Stimulated activated CD8-positive, alpha-beta memory T cell treated with anti-CD3 and anti-CD28 coated beads, Interleukin-7, amount 100 ng/mL, for 24 hours (primary cell): ENCODE data around the gene GRB2.
"Not testable (repeated sequence)": the region's sequence is repeated elsewhere in the genome, so short reads cannot be mapped to it uniquely, and the experiment has no call there.

Source experiments
- DNase-seq: peaks from one replicate; pipeline ENCODE4 v3.0.0-alpha.2; 2020; ENCODE audit warnings: low read depth

Gene GRB2

DNA sequence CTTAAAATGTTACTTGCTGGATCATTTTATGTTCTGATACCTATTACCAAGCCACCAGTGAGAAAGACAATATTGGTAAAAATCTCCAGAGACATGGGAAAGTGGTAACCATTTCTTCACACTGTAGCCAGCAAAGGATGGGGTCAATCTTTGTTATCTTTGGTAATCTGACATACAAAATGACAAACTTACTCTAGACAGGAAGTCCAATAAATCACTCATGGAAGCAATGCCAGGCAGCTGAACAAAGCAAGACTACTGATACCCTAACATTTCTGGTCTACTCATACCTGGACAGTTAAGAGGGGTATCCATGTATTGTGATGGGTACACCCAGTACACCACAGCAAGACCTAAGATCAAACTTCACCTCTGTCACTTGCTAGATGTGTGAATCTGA is 19.0 kb downstream of the GRB2 start:
- DNase-seq, result no peak

DNA sequence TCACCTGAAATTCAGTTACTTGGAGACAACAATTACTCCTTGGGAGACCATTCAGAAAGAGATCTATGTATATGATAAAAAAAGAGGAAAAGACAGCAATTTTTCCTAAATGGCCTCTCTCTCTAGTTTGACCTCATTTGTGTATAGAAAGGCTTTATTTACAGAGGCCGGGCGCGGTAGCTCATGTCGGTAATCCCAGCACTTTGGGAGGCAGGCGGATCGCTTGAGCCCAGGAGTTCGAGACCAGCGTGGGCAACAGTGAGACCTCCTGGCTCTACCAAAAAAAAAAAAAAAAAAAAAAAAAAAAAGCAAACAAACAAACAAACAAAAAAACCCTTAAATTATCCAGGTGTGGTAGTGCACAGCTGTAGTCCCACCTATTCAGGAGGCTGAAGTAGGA is 20.7 kb downstream of the GRB2 start:
- DNase-seq, result no peak

DNA sequence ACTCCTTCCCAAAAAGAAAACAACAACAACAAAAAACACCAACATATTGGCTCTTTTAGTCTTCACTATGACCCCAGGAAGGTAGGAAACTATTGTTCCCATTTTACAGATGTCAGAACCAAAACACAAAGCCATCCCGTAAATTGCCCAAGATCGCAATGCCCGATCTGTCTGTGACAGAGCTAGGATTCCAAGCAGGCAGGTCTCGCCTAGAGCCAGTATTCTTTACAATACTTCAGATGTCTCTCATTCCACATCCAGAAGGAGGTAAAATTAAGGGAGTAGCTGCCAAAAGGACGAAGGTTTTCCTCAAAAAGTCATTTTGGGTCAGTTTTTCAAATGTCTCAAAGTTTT is 21.7 kb downstream of the GRB2 start:
- DNase-seq, result no peak

DNA sequence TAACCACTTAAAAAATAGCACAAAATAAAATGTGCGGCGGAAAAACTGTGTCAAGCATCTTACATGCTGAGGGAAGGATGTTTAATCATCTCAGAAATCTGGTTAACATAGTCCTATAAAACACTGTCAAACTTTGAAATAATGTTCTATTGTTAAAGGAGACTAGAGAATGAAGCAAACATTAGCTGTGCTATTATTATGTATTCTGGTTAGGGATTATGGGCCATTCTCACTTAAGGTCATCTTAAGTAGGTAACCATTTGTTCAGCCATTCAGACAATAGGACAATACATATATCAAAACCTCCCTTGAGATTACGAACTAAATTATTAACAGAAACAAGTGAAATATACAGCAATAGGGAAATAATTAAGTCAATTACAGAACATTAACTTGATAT is 24.7 kb downstream of the GRB2 start:
- no peak for DNase-seq

DNA sequence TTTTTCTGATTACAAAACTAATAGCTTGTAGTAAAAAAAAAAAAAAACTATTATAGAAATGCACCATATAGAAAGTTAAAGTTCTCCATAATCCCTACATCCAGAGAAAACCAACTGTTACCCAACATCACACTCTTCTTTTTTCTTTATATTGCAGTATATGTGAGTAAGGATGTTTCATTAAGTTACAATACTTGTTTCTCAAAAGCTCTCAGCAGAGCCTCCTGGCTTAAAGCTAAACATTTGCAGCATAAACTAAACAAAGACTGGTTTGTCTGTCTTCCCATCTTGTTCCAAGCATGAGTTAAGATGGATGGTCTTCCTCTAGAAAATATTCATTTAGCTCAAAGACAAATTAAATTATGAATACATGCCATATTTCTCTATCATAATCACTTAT is 25.2 kb downstream of the GRB2 start:
- no peak for DNase-seq

DNA sequence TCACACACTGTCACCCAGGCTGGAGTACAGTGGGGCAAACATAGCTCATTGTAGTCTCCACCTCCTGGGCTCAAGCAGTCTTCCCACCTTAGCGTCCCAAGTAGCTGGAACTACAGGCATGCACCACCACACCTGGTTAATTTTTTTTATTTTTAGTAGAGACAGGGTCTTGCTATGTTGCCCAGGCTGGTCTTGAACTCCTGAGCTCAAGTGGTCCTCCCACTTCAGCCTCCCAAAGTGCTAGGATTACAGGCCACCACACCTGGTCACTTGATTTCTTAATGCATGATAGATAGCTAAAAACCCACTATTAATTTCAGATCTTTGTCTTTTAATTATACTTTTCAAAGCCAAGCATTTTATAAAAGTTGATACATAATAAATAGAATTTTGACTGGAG is 26.1 kb downstream of the GRB2 start:
- DNase-seq, result not testable (repeated sequence)

DNA sequence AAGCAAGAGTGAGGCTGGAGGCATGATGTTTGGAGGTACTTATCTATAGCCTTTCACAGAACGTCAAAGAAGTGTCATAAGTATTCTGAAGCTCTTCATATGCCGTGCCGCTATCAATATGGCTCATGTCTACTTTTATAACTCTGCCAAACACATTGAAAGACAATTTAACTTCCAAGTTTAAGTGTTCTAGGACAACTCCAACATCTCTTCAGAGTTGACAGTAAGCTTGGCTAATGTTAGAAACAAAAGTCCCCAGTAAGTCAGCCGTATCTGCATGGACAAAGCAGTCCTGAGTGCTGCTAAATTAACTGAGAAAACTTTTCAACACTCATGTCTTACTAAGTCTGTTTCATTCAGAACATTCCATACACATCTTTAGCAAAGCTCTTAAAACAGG is 32.2 kb downstream of the GRB2 start:
- DNase-seq, result no peak

DNA sequence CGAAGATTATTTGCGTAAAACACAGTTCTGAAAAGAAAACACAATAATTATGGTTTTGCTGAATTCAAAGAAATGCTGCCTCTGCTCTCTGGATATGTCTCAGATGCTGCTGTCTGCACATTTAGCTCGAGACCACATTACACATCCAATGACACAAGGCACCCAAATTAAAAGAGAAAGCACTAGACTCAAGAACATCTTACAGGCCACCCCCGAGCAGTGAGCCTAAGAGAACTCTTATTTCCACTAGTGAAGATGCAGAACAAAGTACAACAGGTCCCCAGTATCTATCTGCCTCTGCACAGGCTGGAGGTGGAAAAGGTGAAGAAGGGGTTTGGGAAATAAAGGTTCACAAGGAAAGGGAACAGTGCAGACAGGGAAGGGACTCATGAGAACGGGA is 33.5 kb downstream of the GRB2 start:
- no peak for DNase-seq

DNA sequence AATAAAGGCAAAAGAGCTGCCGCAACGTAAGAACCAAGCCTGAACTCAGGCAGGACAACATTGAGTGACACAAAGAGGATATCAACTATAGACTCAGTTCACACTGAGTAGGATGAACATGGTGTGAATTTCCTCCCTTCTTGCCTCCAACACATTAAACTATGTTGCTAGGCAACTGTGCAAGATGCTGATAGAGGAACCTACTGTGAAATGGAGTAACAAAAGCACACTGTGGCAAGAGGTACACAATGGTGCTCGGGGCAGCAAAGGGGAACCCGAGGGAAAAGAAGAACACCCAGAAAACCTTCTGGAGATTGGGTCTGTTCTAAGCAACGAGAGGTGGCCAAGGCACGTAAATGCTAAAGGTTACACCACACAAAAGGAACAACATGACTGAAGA is 34.1 kb downstream of the GRB2 start:
- DNase-seq, result no peak

DNA sequence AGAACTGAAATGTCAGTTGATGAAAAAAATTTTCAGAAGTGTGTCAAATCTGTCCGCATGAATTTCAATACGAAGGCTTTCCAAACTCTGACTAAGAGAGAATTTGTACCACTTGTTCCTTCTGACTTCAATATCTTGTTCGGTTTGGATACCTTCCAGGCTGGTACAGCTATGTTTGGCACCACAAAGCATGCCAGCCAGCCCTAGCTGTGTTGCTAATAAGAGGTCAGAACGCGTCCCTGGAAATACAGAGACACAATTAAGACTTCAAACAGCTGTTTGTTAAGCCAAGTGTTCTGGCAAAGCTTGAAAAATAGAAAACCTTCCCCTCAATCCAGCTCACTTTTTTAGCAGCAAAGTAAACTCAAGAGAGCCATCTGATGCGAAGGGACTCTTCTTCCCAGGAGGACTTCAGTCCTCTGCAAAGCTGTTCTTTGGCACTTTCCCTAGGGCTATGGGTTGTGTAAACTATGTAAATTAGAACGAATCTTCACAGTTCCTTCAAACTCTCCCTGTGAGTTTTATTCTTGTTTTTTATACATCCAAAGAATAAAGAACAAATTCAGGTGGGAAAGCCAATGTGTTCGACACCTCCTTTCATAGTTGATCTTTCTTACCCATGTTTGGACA is 35.1 kb downstream of the GRB2 start:
- DNase-seq, result no peak

DNA sequence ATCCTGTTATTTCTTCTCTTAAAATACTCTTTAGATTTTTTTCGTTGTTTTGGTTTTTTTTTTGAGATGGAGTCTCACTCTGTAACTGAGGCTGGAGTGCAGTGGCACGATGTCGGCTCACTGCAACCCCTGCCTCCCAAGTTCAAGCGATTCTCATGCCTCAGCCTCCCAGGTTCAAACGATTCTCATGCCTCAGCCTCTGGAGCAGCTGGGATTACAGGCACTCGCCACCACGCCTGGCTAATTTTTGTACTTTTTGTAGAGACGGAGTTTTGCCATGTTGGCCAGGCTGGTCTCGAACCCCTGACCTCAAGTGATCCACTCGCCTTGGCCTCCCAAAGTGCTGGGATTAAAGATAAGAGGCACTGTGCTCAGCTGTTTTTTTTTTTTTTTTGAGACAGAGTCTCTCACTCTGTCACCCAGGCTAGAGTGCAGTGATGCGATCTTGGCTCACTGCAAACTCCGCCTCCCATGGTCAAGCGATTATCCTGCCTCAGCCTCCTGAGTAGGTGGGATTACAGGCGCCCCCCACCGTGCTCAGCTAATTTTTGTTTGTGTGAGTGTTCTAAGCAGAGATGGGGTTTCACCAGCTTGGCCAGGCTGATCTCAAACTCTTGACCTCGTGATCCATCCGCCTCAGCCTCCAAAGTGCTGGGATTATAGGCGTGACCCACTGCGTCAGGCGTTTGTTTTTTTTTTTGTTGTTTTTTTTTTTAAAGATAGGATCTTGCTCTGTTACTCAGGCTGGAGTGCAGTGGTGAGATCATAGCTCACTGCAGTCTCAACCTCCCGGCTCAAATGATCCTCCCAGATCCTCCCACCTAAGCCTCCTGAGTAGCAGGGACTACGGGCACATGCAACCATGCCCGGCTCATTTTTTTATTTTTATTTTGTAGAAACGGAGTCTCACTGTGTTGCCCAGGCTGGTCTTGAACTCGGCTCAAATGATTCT is 37.4 kb downstream of the GRB2 start:
- not testable (repeated sequence) for DNase-seq

DNA sequence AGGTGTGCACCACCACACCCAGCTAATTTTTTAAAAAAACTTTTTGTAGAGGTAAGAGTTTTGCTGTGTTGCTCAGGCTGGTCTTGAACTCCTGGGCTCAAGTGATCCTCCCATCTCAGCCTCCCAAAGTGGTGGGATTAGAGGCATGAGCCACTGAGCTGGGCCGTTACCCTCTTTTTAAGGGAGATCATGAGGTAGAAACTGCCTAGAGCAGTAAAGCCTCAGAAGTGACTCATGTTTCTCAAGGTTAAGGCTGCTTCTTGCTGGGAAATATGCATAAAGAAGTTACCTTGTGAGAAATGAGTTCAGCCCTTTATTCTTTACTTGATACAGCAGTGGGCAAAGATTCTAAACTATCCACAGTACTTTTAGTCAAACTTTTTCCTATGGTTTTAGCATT is 38.2 kb downstream of the GRB2 start:
- no peak for DNase-seq

DNA sequence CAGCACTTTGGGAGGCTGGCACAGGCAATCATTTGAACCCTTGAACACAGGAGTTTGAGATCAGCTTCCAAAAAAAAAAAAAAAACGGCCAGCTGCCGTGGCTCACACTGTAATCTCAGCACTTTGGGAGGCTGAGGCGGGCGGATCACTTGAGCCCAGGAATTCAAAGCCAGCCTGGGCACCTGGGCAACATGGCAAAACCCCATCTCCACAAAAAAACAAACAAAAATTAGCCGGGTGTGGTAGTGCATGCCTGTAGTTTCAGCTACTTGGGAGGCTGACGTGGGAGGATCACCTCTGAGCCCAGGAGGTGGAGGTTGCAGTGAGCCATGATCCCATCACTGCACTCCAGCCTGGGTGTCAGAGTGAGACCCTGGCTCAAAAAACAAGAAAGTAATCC is 39.0 kb downstream of the GRB2 start:
- DNase-seq, result no peak

DNA sequence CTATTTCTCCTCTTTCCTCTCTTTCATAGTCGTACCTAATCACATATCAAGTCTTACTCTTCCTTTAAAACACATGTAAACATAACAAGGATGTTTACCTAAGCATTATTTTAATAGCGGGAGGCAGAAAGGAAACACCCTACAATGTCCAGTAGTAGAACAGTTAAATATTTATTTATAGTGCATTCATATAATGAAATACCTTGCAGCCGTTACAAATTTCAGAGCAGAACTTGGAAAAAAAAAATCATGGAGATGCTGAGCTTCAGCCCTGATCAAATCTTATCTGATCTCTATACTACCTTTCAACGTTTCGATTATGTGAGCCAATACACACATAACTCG is 39.6 kb downstream of the GRB2 start:
- DNase-seq, result no peak

DNA sequence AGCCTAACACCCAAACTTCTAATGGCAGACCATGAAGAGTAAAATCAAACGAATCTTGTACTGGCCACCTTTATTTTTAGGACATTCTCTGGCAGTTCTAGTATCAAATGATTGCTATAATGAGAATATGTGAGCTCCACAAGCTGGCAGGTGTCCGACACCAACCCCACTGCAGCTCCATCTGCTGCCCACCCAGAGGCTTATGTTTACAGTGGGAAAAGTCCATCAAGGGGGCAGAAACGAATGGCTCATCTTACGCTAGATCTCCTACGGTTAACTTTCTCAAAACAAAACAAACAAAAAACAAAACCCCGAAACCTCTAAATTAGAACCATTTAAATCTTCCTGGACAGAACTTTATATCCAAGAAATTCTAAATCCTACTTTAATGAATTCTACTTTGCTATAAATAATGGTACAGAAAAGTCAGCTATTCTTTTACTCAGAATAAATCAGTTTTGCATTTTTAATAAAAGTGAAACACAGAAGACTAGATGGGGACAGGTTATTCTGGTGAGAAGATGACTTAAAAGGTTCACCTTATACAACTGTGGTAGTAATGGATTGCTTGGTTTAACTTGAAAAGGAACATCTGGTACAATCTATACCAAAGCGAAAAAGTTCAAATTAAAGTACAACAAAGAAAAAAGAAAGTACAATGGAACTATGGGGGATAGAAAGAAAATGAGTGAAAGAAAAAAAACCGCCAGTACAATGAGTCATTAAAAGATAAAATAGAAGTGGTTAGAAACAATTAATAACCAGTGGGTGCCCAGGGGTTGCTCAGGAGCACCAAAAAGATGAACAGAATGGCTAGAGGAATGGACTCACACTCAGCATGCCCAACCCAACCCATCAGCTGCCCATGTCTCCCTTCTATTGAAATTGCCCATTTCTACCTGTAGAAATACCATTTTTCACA is 40.2 kb downstream of the GRB2 start:
- no peak for DNase-seq

DNA sequence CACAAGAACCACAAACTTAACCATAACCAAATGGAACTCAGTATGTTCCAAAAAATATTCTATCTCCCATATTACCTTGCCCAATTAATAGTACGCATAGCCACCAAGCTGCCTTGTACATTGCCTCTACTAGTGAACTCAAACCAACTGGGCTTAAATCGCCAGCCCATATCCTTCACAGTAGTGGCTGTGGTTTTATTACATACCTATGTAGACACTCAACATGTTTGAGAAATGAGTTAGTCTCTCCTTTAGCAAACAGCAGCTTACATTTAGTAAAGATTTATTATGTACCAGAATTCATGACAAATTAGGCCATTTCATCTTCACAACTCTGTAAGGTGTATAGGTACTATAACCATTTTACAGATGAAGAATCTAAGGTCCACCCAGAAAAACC is 41.4 kb downstream of the GRB2 start:
- DNase-seq, result no peak

DNA sequence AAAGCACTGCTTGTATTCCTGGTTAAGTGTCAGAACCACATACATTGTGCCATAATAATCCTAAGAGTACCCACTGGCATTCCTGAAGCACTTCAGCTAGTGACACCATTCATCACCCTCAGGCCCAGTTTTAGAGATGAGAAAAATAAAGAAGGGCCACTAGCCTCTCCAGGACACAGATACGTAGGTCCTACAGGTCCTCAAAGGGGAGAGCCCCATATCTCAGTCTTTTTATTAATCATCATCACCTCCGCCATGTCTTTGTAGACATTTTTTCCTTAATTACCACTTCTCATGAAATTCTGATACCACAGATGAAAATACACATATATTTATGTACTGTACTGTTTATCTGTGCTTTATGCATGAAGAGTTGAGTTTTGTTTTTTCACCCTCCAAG is 43.5 kb downstream of the GRB2 start:
- no peak for DNase-seq

DNA sequence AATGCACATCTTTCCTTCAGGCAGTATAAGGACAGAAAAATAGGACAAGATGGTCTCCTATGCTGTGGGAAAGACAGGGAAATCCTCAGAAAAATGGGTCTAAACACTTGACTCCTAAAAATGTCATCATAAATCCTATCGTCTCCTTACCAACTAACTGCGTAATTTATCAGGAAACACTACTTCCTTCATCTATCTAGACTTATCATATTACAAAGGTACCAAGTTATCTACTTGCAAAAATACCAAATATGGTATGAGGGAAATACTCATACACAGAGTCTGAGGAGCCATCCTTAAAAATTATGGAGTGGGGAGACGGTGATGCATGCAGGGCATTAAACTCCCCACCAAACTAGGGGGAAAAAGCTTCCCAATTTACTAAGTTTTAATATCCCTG is 44.1 kb downstream of the GRB2 start:
- no peak for DNase-seq

DNA sequence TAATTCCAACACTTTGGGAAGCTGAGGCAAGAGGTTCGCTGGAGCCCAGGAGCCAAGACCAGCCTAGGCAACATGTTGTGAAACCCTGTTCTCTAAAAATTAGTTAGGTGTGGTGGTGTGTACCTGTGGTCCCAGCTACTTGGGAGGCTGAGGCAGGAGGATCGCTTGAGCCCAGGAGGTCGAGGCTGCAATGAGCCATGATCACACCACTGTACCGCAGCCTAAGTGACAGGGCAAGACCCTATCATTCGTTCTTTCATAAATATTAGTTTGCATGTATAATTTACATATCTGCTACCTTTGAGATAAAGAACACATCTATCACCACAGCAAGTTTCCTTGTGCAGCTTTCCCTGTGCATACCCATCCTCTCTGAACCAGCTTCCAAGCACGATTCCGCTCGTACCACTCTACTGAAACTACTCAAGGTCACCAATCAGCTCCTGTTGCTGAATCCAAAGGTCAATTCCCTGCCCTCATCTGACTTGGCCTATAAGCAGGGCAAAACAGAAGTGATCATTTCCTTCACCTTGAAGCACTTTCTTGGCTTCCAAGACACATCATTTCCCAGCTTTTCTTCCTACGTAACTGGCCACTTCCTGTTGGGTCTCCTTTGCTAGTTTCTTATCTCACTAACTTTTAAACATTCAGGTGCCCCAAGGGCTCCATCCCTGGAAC is 49.1 kb downstream of the GRB2 start:
- DNase-seq, result no peak

DNA sequence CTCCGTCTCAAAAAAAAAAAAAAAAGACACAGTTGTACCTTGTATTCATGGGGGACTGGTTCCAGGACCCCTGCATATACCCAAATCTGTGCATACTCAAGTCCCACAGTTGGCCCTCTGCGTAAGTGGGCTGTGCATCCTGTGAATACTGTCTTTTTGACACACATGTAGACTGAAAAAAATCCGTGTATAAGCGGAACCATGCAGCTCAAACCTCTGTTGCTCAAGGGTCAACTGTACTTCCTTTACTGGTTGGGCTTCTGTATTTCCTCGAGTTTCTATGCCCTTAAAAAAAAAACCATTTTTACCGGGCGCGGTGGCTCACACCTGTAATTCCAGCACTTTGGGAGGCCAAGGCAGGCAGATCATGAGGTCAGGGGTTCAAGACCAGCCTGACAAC is 52.3 kb downstream of the GRB2 start:
- DNase-seq, result no peak

DNA sequence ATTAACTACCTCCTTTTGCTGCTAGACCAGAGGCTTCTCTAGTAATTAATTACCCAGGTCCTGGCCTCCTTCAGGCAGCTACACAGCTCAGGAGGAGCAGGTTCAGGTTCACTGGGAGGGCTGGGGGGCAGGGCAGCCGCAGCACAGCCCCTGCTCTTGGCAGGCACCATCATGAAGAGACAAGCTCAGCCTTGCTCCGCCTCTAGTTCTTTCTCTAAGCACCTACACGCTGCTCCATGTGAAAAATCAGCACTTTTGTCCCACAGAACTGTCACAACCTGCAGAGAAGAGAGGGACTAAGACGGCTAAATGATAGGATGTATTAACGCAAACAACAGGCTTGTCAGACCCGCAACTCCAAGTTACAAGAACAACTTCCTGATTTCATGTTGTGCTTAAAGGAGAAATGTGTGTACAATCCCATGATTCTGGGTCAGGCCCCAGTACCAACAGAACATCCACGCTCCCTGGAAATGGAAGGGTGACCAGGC is 53.4 kb downstream of the GRB2 start:
- DNase-seq, result no peak

DNA sequence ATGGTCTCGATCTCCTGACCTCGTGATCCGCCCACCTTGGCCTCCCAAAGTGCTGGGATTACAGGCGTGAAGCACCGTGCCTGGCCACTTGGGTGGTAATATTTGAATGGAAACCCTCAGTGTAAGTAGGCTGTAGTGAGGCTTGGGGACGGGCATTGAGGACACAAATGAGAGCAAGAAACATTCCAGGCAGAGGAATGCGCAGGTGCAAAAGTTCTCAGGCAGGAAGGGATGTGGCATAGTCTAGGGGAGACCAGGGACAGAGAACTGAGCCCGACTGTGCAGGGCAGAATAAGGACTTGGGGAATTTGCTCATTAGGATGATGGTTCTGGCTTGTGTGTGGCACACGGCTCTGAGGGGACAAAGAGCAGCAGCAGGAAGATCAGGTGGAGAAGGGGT is 54.8 kb downstream of the GRB2 start:
- DNase-seq, result no peak
